GM19193 (cell line): ENCODE data around the gene SLITRK4.

Source experiments
- POLR2A ChIP-seq: IDR thresholded peaks from 4 replicates; pipeline ENCODE4 v1.6.1; 2011; ENCODE audit not compliant: insufficient read depth, insufficient read length; ENCODE audit errors: extremely low read depth

Gene SLITRK4

GRCh38 chrX:143635915-143636314 is at the start of gene SLITRK4:
SLITRK4 (minus strand) TSS chrX:143636101; CDS start chrX:143631108, 4,993 bp downstream.
- TF ChIP-seq POLR2A: no peak

DNA sequence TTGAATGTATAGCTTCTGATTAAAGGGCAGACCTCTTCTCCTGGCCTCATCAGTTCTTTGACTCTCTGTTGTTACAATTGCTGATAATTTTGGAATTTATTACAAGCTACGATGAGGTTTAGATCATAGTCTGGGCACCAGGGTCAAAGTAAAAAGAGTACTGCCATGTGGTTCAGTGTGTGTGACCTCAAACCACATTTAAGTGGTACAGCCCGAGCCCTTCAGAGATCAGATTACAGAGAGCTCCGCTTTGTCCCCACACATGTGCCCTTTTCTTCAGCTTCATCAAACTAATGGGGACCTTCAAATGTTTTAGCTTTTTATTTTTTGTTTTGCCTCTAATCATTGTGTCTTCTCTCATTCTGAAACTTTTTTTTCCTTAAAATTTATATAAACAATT is 47.6 kb upstream of the SLITRK4 start:
- TF ChIP-seq POLR2A: no peak

- TF ChIP-seq POLR2A: no peak
Measured at GRCh38 chrX:143674926-143675325, 39.0 kb upstream of the SLITRK4 start.

GRCh38 chrX:143669395-143669794 is 33.5 kb upstream of the SLITRK4 start:
- TF ChIP-seq POLR2A: no peak

DNA sequence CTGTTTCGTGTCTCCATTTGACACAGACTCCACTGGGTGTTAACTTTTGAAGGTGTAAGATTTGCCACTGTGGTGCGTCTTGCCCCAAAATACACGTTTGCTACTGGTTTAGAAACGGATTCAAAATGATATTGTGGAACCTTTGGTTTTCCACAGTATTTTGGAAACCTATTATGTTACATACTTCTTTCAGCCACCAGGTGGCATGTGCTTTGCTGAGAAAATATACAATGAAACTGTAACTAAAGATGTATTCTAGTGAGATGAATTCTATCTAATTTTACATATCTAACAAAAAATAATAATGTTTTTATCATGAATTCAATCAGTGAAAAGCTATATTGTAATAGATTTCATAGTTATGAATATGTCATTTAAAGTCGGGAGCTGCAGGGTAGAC is 28.4 kb upstream of the SLITRK4 start:
- TF ChIP-seq POLR2A: no peak

GRCh38 chrX:143663755-143664154 is 27.9 kb upstream of the SLITRK4 start:
- TF ChIP-seq POLR2A: no peak

GRCh38 chrX:143661286-143661685 is 25.4 kb upstream of the SLITRK4 start:
- TF ChIP-seq POLR2A: no peak

- TF ChIP-seq POLR2A: no peak
Measured at GRCh38 chrX:143648705-143649104, 12.8 kb upstream of the SLITRK4 start.

- TF ChIP-seq POLR2A: no peak
Measured at GRCh38 chrX:143642426-143642825, 6.5 kb upstream of the SLITRK4 start.

GRCh38 chrX:143636831-143637230 is 930 bp upstream of the SLITRK4 start:
- TF ChIP-seq POLR2A: no peak

- no peak for TF ChIP-seq POLR2A
Measured at GRCh38 chrX:143634663-143635455, 1.0 kb downstream of the SLITRK4 start.

- TF ChIP-seq POLR2A: no peak
Measured at GRCh38 chrX:143634309-143634662, 1.6 kb downstream of the SLITRK4 start.

GRCh38 chrX:143633461-143634308 is 2.2 kb downstream of the SLITRK4 start:
- no peak for TF ChIP-seq POLR2A

- no peak for TF ChIP-seq POLR2A
Measured at GRCh38 chrX:143632625-143633410, 3.1 kb downstream of the SLITRK4 start.

DNA sequence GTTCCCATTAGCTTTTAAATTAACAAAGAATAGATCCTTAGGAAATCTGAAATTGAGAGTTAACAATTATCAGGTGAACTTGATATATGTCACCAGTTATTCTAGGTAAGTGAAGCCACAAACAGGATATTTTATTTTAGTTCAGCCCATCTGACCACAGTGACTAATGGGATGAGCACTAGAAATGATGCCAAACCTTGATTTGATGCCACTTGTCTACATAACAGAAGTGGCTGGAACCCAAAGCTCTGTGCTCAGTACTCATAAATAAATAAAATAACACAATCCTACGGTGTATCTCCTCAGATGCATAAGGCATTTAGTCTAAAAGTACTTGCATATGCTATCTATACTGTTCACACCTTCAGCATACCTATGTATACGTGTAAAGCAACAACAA is 12.2 kb downstream of the SLITRK4 start:
- TF ChIP-seq POLR2A: no peak

DNA sequence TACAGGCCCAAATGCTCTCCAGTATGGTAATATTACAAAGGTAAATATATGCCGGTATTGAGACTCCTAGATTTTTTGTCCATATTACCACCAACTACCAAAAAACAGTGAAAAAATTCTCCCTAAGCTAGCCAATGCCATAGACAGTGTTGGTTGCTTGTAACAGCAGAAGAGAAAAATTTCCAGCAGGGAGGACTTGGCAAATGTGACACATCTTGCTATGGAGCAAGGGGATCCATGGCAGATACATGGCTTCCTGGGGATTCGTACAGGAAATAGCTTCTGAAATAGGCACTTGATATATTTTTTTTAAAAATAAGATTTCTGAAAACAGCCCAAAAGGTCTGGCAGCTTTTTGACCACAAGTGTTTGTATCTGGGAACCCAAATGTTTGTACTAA is 14.6 kb downstream of the SLITRK4 start:
- no peak for TF ChIP-seq POLR2A

DNA sequence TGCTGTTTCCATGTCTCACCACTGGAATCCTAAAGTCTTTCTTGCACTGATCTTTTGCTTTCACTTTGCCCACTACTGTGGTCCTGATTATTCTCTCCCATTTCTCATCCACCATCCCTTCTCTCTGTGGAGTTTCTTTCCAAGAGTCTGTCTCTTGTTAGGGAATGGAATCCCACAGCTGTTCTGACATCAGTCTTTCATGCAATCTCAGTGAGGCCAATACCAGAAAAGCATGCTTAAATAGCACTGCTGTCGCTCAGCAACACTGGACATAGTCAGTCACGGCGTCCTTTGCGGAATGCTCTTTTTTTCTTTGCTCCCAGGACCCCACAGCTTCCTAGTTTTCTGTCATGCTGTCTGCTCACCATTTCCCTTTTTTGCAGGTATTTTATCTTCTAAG is 20.1 kb downstream of the SLITRK4 start:
- no peak for TF ChIP-seq POLR2A
